Cardiac fibroblast (primary cell): ENCODE data around the gene CHSY1.

Experiments used
- DNase-seq, 2 donors: peaks; one replicate each; pipeline versions ENCODE4 v3.0.0 to v3.0.0-alpha.2; 2010; ENCODE audit warnings: low read depth in 2 of 2
- H3K4me3 ChIP-seq, 2 donors: replicated peaks in 1 of 2; 1 replicate in 1 of 2; 2 replicates in 1 of 2; pipeline ENCODE4 v1.5.1; 2011; ENCODE audit warnings: low read depth in 2 of 2, low read length in 2 of 2, mild to moderate bottlenecking in 2 of 2, moderate library complexity in 1 of 2
- TF ChIP-seq, protein P1 (sequence below): IDR thresholded peaks from one replicate; pipeline ENCODE4 v1.5.1; 2011; ENCODE audit warnings: low read depth, mild to moderate bottlenecking, low read length, inconsistent platforms

CHSY1 gene

DNA sequence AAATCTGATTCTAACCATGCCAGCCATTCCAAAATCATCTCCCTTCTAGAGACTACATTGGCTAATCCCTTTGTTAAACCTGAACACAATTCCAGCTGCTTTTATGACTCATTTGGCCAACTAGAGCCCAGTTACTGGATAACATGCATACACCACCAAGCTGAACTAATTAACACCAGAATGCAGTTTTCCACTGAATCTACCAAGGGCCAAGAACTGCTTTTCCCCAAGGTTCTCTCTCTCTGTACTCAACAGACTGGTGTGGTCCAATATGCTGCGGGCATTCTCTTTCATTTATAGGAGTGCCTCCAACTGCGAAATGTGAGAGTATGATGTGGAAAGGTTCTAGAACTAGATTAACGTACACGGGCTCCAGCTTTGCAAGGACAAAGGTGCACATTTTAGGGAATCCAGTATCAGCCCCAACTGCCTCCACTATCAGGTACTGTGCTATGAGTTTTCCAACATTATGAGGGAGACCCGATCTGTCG is 1.5 kb downstream of the CHSY1 start:
- TF ChIP-seq, protein P1, sequence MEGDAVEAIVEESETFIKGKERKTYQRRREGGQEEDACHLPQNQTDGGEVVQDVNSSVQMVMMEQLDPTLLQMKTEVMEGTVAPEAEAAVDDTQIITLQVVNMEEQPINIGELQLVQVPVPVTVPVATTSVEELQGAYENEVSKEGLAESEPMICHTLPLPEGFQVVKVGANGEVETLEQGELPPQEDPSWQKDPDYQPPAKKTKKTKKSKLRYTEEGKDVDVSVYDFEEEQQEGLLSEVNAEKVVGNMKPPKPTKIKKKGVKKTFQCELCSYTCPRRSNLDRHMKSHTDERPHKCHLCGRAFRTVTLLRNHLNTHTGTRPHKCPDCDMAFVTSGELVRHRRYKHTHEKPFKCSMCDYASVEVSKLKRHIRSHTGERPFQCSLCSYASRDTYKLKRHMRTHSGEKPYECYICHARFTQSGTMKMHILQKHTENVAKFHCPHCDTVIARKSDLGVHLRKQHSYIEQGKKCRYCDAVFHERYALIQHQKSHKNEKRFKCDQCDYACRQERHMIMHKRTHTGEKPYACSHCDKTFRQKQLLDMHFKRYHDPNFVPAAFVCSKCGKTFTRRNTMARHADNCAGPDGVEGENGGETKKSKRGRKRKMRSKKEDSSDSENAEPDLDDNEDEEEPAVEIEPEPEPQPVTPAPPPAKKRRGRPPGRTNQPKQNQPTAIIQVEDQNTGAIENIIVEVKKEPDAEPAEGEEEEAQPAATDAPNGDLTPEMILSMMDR = no peak
- H3K4me3 ChIP-seq = peak overlapping the region; percentile 79 to 81
- peak; percentile 79 to 83 for DNase-seq

DNA sequence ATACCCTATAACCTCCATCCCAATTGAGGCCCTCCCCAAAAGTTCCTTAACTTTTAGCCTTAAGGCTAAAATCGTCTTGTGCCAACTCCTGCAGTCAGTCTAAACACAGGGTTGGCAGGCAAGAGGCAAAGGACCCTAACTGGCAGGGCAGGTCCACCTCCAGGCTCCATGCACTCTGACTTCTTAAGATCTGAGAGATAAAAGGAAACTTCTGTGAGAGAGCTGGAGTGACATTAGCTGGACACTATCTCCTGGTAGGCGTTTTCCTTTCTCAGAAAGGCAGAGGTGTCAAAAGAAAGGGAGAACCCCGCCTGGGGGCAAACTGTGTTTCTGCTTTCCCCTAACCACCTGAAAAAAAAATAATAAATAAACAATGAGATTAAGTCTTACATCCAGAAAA is 3.6 kb downstream of the CHSY1 start:
- H3K4me3 ChIP-seq = no peak overlapping the region
- no peak for DNase-seq
- TF ChIP-seq, protein P1 = no peak

DNA sequence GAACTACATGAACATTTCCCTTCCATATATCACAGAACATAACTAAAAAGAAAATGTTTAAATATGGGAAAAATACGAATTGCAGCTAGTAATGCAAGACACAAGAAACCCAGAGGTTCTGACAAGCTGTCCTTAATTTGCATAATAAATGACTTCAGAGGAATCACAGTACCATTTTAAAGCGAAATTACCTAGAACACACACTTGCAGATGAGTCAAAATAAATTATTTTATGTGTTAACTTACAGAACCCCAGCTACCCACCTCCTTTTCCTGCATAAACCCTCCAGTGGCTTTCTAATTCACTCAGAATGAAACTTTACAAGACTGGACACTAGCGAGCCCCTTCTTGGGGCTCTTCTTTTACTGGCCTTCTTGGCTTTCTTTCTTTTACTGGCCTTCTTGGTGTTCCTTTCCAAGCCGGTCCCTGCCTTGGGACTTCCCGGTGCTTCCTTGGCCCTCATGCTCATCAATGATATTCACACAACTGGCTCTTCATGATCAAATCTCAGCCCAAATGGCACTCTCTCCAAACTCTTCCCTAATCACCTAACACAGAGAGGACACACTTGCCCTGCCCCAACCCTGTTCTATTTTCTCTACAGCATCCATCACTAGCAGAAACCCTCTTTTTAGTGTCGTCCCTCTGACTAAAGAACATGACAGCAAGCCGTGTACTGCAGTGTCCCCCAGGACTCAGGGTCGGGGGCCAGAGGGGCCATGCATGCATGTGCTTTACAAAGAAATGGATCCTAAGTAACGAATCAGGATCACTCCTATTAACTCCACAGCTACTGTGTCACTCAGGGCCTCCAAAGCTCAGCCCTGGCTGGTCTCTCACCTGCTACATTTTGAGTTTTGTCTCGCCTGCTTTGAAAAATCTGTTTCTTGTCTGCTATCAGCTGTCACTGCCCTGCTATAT is 4.8 kb downstream of the CHSY1 start:
- no peak for DNase-seq
- TF ChIP-seq, protein P1 = no peak
- no peak overlapping the region for H3K4me3 ChIP-seq

DNA sequence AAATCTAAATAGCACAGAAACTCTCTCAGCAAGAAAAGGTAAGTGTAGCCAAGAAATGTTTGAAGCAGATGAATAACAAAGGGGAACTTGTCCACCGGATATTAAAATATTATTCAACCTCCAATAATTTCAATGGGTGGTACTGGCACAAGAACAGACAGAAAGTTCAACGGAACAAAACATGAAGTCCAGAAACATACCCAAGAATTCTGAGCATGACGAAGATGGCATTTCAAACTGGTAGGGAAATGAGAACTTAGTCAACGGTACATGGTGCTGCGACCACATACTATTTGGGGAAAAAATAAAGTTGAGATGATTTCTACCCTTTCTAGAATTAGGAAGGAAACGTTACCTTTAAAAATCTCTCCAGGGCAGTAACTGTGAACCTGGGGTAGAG is 5.5 kb downstream of the CHSY1 start:
- TF ChIP-seq, protein P1 = no peak
- no peak overlapping the region for H3K4me3 ChIP-seq
- peak in 1 of 2 donors; percentile 44 for DNase-seq

DNA sequence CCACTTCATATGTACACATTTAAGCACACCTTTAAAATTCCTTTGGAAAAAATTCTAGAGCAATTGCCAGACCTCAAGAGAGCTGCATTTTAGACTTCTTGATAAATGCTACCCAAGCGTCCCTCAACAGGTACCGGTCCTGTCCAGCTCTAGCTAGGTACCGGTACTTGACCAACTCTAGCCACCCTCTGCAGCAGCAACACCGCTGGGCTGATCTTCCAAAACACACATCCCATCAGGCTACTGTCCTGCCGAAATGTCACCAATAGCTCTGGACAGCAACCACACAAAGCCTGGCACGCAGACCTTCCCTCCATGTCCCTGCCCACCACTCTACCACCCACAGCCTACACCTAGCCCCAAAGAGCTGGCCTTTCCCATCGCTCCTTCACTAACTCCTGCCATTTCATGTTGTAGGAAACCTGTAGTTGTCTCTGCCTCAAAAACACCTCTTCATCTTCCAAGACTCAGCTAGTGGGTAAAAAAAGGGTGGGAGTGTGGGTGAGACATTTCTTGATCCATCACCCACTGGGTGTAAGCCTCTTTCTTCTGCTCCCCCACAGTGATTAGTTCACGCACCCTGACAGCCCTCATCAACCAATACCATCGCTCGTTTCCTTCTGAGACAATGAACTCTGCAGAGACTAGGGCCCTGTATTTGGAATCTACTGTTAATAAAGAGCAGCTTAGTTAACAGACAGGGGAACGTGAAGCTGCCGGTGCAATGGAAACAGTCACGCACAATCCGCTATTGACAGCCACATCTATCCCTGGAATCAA is 6.8 kb downstream of the CHSY1 start:
- no peak for DNase-seq
- no peak overlapping the region for H3K4me3 ChIP-seq
- TF ChIP-seq, protein P1 = no peak

DNA sequence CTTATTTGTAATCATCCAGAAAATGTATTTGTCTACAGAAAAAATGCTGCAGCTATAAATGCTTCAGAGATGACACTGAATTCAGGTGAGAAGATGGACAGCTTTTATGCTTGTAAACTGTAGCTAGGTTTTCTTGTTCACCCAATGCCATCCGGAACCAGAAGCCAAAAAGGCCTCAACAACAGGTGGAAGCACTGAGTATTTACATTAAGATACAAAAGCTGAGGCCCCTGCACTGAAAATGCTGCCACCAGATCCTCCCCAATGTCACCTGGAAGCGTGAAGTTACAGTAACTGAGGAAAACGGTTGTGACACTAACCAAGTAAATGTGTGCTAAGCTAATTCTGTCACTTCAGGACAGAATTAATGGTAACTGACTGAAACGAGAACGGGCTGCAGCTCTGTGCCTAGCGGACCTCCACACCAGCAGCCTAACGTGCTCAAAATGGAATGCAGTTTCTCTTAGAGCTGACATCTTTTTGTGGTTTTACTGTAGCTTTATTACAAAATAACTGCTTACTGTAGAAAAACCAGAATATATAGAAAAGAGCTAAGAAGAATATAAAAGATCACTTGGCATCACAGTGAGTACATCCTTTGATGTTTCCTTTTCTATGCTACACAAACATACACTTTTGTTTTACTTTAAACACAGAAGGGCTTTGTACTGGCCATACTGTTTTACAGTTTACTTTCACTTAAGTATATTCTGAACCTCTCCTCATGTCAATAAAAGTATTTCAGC is 7.6 kb downstream of the CHSY1 start:
- TF ChIP-seq, protein P1 = no peak
- DNase-seq = peak in 1 of 2 donors; percentile 34
- no peak overlapping the region for H3K4me3 ChIP-seq
